OCI-LY7 (cell line): Measurements from ENCODE around the gene TSPAN9.

Experiments used
- EZH2phosphoT487 ChIP-seq: fragments of 200-600 bp; sonication (generic); IDR thresholded peaks from 2 replicates; pipeline ENCODE4 v1.6.1; 2018; ENCODE audit warnings: low read depth, borderline replicate concordance, mild to moderate bottlenecking, mixed run types, antibody characterized with exemption, low read length, moderate library complexity, mixed read lengths
- TF ChIP-seq, protein P1 (sequence below): fragments of 200-600 bp; sonication (generic); conservative IDR thresholded peaks from 2 replicates; pipeline ENCODE4 v1.5.1; 2014; ENCODE audit warnings: mild to moderate bottlenecking, antibody characterized with exemption, low read length, moderate library complexity, mixed read lengths

- TF ChIP-seq, protein P1, sequence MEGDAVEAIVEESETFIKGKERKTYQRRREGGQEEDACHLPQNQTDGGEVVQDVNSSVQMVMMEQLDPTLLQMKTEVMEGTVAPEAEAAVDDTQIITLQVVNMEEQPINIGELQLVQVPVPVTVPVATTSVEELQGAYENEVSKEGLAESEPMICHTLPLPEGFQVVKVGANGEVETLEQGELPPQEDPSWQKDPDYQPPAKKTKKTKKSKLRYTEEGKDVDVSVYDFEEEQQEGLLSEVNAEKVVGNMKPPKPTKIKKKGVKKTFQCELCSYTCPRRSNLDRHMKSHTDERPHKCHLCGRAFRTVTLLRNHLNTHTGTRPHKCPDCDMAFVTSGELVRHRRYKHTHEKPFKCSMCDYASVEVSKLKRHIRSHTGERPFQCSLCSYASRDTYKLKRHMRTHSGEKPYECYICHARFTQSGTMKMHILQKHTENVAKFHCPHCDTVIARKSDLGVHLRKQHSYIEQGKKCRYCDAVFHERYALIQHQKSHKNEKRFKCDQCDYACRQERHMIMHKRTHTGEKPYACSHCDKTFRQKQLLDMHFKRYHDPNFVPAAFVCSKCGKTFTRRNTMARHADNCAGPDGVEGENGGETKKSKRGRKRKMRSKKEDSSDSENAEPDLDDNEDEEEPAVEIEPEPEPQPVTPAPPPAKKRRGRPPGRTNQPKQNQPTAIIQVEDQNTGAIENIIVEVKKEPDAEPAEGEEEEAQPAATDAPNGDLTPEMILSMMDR = no peak
- no peak for TF ChIP-seq EZH2phosphoT487
These were observed 169.1 kb downstream of the TSPAN9 start for GRCh38 chr12:3246253-3246652.
